Tibial nerve (tissue), 4 donors: ENCODE results near the gene DSC1. TPM values are rescaled to one million over a fixed set of nuclear protein-coding genes. Genes with fewer than 3 reads are reported as not detected.

ENCODE experiments used
- DNase-seq, 2 donors: peaks; one replicate each; pipeline ENCODE4 v3.0.0-alpha.2; 2019; ENCODE audit warnings: low spot score in 2 of 2
- H3K27ac ChIP-seq, 4 donors: fragments of 200-600 bp; sonication (generic) in 3 of 4; one replicate each; pipeline ENCODE4 v1.5.1; 2017 to 2019; ENCODE audit warnings: mild to moderate bottlenecking in 1 of 4
- H3K27me3 ChIP-seq, 2 donors: fragments of 200-600 bp; sonication (generic) in 1 of 2; one replicate each; pipeline versions ENCODE4 v1.5.1 to v1.6.0; 2017 to 2019
- H3K36me3 ChIP-seq, 3 donors: fragments of 200-600 bp; sonication (generic); one replicate each; pipeline ENCODE4 v1.5.1; 2018 to 2019
- H3K4me1 ChIP-seq, 4 donors: fragments of 200-600 bp; sonication (generic) in 3 of 4; one replicate each; pipeline ENCODE4 v1.5.1; 2017 to 2019
- H3K4me3 ChIP-seq, 4 donors: fragments of 200-600 bp; sonication (generic) in 3 of 4; one replicate each; pipeline ENCODE4 v1.5.1; 2017 to 2019; ENCODE audit warnings: mild to moderate bottlenecking in 1 of 4, moderate library complexity in 1 of 4
- H3K9me3 ChIP-seq, 4 donors: fragments of 200-600 bp; sonication (generic) in 3 of 4; one replicate each; pipeline ENCODE4 v1.5.1; 2017 to 2019
- CTCF ChIP-seq, 5 experiments: fragments of 200-600 bp in 3 of 5; fragments of 450-650 bp in 2 of 5; sonication (generic) in 3 of 5; IDR thresholded peaks; one replicate each; pipeline ENCODE4 v1.5.1; 2016 to 2019; ENCODE audit warnings: antibody characterized with exemption in 5 of 5, mild to moderate bottlenecking in 3 of 5, moderate library complexity in 2 of 5
- EP300 ChIP-seq, 2 donors: sonication (generic); formaldehyde crosslinking; IDR thresholded peaks; one replicate each; pipeline ENCODE4 v1.6.1; 2017; ENCODE audit warnings: antibody characterized with exemption in 2 of 2, mild to moderate bottlenecking in 1 of 2
- POLR2A ChIP-seq, 2 donors: fragments of 450-650 bp; IDR thresholded peaks; one replicate each; pipeline ENCODE4 v1.6.1; 2017; ENCODE audit warnings: antibody characterized with exemption in 2 of 2, mild to moderate bottlenecking in 2 of 2, moderate library complexity in 2 of 2
- WGBS, 2 donors: methylation state at CpG; one replicate each; pipeline ENCODE4 v1.1.5; 2018; 5-methylcytosine and 5-hydroxymethylcytosine counted together
- total RNA-seq, 4 donors: library from RNA; depleted of rRNA; stranded (reverse); fragments of >200 nt; gene quantifications; one replicate each; pipeline ENCODE4 v1.1.0, GENCODE V29; 2016

DSC1 gene
- total RNA-seq, 4 donors from 2014 or later = not detected

GRCh38 chr18:31146809-31147208, 15.8 kb downstream of the DSC1 start:
- TF ChIP-seq EP300 (IDR thresholded peaks at IDR 0.05) (no peak), CTCF (IDR thresholded peaks at IDR 0.05) (no peak), POLR2A (IDR thresholded peaks at IDR 0.05) (no peak)
- no peaks in the 10 kb centered on the region for H3K9me3 ChIP-seq
- no peak for DNase-seq
- H3K4me1 ChIP-seq = no peaks in the 10 kb centered on the region
- no peak overlapping the region for H3K27ac ChIP-seq
- no peak overlapping the region for H3K4me3 ChIP-seq
- no peaks in the 10 kb centered on the region for H3K36me3 ChIP-seq
- no peaks in the 10 kb centered on the region for H3K27me3 ChIP-seq

DNA sequence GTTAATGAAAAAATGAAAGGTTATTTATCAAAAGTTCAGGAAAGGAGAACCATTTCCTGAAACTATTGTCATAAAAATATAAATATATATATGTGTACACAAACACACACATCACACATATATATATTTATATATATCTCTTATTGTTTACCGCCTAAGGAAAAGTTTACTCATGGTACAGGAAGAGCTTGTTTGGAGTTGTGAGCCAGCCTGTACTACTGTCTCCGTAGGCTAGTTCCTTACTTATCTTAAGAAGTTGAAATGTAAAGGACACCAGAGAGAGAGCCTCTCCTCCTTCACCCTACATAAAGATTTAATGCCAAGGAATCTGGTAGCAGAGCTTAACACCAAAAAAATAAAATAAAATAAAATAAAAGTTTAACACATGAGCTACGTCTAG, 19.6 kb downstream of the DSC1 start:
- Histone ChIP-seq H3K27ac (no peak overlapping the region), H3K4me3 (no peak overlapping the region), H3K36me3 (no peaks in the 10 kb centered on the region), H3K4me1 (no peaks in the 10 kb centered on the region), H3K9me3 (no peaks in the 10 kb centered on the region), H3K27me3 (no peaks in the 10 kb centered on the region)
- no peak for DNase-seq
- TF ChIP-seq POLR2A (IDR thresholded peaks at IDR 0.05) (no peak), EP300 (IDR thresholded peaks at IDR 0.05) (no peak), CTCF (IDR thresholded peaks at IDR 0.05) (no peak)
- WGBS, 2 donors = 82 to 84% methylated on average over 3 of the region's 3 CpGs

GRCh38 chr18:31138709-31139108, 23.9 kb downstream of the DSC1 start:
- no peaks in the 10 kb centered on the region for H3K4me1 ChIP-seq
- 68 to 69% methylated on average over 1 of the region's 1 CpG for WGBS, 2 donors
- no peaks in the 10 kb centered on the region for H3K9me3 ChIP-seq
- no peaks in the 10 kb centered on the region for H3K27me3 ChIP-seq
- no peak for DNase-seq
- no peak for TF ChIP-seq EP300 (IDR thresholded peaks at IDR 0.05)
- no peak for TF ChIP-seq CTCF (IDR thresholded peaks at IDR 0.05)
- no peak for TF ChIP-seq POLR2A (IDR thresholded peaks at IDR 0.05)
- H3K4me3 ChIP-seq = no peak overlapping the region
- H3K36me3 ChIP-seq = no peaks in the 10 kb centered on the region
- no peak overlapping the region for H3K27ac ChIP-seq

DNA sequence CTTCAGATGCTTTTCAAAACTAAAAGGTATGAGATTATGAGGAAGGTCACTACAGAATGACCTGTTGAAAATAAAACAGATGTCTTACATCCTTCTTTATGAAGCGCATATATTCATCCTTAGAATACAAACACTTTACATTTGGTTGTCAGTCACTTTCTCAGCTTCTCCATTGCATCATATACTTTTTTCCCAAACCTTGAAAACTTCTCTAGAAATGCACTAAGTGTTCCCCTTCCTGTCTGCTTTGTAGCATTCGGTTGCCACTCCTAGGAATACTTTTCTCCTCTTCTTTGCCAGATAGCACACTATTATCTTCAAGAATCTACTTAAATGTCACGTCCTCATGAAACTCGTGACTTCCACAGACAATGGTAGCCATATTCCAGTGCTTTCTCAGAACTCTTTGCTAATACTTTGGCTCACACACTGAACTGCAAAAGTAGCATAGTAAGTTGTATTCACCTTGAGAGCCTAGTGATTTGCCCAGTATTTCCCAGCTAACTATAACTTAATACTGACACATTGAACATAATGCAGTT, 27.6 kb downstream of the DSC1 start:
- Histone ChIP-seq H3K4me3 (no peak overlapping the region), H3K9me3 (no peaks in the 10 kb centered on the region), H3K36me3 (no peaks in the 10 kb centered on the region), H3K4me1 (no peaks in the 10 kb centered on the region), H3K27ac (no peak overlapping the region), H3K27me3 (no peaks in the 10 kb centered on the region)
- DNase-seq = no peak
- WGBS, 2 donors = 72 to 81% methylated on average over 4 of the region's 4 CpGs
- no peak for TF ChIP-seq POLR2A (IDR thresholded peaks at IDR 0.05)
- no peak for TF ChIP-seq CTCF (IDR thresholded peaks at IDR 0.05)
- TF ChIP-seq EP300 (IDR thresholded peaks at IDR 0.05) = no peak

DNA sequence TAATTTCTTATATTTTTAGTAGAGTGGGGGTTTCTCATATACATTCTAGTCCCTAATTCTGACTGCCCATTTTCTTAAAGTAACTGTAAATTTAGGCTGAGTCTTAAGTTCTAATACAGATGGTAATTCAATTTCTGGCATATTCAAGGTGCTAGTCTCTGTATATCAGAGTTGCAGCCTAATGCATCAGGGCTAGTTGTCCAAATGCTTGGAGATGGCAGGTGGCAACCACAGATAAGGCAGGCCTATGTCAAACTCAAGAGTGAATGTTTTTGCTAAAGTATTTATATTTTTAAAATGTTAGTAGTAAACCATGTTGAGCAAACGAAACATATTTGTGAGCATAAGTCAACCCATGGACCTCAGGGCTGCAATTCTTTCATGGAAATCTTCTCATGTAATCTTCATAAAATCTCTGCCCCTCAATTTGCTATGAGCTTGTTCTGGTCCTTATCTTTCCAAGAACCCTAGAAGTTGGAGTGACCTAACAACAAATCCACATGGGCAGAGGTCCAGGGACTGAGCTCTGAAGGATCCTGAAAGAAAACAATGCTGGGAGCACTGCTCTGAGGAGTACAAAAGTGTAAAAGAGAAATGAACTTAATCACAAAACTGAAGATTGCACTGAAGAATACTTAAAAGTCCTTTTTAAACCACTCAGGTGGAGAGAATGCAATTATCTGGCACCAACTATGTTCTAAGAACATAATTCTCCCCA, 33.1 kb downstream of the DSC1 start:
- DNase-seq = no peak
- Histone ChIP-seq H3K4me1 (no peaks in the 10 kb centered on the region), H3K4me3 (no peak overlapping the region), H3K27me3 (no peaks in the 10 kb centered on the region), H3K27ac (no peak overlapping the region), H3K9me3 (no peaks in the 10 kb centered on the region), H3K36me3 (no peaks in the 10 kb centered on the region)
- TF ChIP-seq EP300 (IDR thresholded peaks at IDR 0.05) (no peak), CTCF (IDR thresholded peaks at IDR 0.05) (no peak), POLR2A (IDR thresholded peaks at IDR 0.05) (no peak)
- WGBS, 2 donors = 73 to 77% methylated on average over 1 of the region's 1 CpG
